Astrocyte of the spinal cord (primary cell): Measurements from ENCODE around the gene AHNAK2.

Experiments used
- DNase-seq: peaks from one replicate; pipeline ENCODE4 v3.0.0; 2011; ENCODE audit warnings: low read depth, low spot score
- H3K4me3 ChIP-seq: 2 replicates; pipeline ENCODE4 v1.5.1; 2011; ENCODE audit warnings: low read depth, mild to moderate bottlenecking, low read length, moderate library complexity
- in situ Hi-C: cut with HindIII; loops from 2 replicates; pipeline ENCODE4 v1.10.0; 2017; ENCODE audit warnings: low sequenced_read_pairs
- TF ChIP-seq, protein P1 (sequence below): IDR thresholded peaks from 2 replicates; pipeline ENCODE4 v1.5.1; 2012; ENCODE audit warnings: low read depth, mild to moderate bottlenecking, low read length, inconsistent platforms

Gene AHNAK2

DNA sequence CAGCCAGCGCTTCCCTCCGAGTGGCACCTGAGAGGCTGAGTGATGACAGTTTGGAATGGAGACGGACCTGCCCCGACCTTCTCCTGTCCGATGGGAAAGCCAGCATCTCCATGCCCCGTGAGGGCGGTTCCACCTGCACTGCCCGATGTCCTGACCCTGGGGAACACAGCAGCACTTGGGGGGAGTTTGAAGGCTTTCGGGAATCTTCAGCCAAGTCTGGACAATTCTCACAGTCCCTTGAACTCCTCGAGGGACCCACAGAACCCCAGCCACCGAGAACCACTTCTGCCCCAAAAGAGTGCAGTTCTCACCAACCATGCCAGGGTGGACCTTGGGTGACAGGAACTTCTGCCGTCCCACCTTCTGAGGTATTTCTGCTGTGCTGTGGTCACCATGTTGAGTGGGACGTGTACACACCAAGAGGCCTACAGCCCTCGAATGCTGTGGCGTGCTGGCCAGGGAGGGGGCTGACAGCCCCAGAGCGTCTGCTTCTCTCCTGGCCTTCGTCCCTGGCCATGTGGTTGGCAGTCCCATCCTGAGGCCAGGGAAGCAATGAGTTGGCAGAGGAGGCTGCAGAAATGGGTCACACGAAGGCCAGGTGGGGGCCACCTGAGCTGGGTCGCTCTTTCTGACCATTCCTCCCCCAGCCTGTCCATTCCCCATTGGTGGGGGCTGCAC lies 8.5 kb upstream of the AHNAK2 start:
- TF ChIP-seq, protein P1, sequence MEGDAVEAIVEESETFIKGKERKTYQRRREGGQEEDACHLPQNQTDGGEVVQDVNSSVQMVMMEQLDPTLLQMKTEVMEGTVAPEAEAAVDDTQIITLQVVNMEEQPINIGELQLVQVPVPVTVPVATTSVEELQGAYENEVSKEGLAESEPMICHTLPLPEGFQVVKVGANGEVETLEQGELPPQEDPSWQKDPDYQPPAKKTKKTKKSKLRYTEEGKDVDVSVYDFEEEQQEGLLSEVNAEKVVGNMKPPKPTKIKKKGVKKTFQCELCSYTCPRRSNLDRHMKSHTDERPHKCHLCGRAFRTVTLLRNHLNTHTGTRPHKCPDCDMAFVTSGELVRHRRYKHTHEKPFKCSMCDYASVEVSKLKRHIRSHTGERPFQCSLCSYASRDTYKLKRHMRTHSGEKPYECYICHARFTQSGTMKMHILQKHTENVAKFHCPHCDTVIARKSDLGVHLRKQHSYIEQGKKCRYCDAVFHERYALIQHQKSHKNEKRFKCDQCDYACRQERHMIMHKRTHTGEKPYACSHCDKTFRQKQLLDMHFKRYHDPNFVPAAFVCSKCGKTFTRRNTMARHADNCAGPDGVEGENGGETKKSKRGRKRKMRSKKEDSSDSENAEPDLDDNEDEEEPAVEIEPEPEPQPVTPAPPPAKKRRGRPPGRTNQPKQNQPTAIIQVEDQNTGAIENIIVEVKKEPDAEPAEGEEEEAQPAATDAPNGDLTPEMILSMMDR: no peak
- H3K4me3 ChIP-seq: peak overlapping the region; percentile 64
- DNase-seq: no peak
- in situ Hi-C loops: no loop called here

DNA sequence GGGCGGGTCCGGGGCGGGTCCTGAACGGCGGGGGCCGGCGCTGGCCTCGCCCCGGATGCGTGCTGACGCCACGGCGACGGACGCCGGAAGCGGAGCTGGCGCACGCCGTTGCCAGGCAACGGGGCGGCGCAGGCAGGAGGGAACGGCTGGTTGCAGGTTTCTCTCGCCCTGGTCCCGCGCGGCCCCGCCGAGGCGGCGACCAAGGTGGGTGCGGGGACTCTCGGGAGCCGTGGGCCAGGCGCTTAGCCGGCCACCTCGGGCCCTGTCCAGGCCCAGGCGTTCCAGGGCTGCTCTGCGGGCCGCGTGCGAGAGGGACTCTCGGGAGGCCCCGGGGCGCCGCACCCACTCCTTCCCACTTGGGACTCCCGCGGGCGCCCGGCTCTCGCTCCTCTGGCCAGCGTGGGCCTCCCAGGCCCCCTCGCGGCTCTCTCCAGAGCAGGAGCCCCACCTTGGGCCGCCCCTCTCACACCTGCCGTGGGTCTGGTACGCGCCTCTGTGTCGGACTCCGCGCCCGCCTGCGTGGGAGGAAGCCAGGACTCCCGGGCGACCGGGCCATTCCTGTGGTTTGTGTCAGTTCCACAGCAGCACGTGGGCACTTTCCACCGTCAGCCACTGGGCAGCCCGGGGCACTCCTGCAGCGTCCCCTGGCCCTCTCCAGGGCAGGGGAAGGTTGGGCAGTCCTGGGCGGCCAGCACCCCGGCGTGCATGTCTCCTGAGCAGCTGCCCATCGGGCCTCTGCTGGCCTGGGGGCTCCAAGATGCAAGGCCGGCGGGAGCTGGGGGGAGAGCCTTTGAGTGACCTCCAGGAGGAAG lies 7.7 kb upstream of the AHNAK2 start, which contains the start of gene CLBA1:
TSS of gene CLBA1 (plus strand) at position 114 of the 812 bp plus-strand sequence. CDS start at position 758, 644 bp downstream.
- peak; percentile 90 for DNase-seq
- H3K4me3 ChIP-seq: peak within 1 kb of the TSS; percentile 64
- TF ChIP-seq, protein P1: no peak
- in situ Hi-C loops: no loop called here

DNA sequence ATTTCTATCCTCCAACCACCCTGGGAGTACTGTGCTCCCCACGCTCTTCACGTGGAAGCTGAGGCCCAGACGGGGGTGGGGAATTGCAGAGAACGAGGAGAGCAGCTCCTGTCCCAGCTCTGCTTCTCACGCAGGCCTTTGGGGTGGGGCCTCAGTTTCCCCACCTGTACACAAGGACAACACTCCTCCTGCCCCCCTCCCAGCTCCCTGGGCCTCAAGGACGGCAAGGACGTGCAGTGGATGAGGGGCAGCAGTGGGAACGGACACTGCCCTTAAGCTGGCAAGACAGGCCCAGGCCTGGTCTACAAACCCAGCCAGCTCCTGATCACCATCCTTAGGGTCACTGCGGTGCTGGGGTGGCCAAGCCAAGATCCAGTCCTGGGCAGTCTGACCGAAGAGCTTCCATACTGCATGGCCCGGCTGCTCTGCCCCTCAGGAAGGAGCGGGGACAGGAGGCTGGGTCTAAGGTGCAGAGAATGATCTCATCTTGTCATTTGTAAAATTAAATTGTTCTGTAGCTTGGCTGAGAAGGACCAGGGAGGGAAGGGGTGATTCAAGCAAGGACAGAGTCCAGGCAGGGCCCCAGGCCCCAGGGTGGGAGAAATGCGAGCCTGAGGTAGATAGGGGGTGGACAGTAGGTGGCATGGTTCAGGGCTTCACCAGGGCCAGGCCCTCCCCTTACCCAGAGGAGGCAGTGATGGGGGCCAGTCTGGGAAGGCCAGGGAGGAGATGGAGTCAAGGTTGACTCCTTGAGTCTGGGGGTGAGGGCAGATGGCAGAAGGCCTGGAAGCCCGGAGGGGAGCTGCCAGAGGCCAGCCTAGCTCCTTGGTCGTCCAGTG lies 6.1 kb upstream of the AHNAK2 start:
- in situ Hi-C loops: no loop called here
- DNase-seq: no peak

DNA sequence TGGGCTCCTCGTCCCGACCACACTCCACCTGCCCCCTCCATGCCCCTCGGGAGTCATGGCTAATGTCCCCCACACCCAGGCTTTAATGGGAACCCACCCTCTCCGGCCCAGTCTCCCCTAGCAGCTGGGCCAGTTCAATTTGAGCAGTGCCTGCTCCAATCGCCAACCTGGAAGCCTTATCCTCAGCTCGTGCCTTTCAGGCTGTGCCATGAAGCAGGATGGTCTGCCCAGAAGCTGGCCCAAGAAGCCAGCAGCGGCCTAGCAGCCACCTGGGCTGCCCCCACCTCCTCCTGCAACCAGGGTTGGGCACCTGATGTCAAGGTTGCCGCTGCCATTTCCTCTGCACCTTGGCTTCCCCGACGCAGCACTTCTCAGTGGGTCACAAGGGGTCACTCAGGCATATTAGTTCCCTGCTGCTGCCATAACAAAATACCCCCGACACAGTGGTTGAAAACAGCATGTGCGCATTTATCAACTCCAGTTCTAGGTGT lies 5.1 kb upstream of the AHNAK2 start:
- TF ChIP-seq, protein P1: no peak
- in situ Hi-C loops: no loop called here
- DNase-seq: no peak
- no peak overlapping the region for H3K4me3 ChIP-seq

More for the DNA sequence above, 6.1 kb upstream of the AHNAK2 start:
- TF ChIP-seq, protein P1: no peak
- no peak overlapping the region for H3K4me3 ChIP-seq

DNA sequence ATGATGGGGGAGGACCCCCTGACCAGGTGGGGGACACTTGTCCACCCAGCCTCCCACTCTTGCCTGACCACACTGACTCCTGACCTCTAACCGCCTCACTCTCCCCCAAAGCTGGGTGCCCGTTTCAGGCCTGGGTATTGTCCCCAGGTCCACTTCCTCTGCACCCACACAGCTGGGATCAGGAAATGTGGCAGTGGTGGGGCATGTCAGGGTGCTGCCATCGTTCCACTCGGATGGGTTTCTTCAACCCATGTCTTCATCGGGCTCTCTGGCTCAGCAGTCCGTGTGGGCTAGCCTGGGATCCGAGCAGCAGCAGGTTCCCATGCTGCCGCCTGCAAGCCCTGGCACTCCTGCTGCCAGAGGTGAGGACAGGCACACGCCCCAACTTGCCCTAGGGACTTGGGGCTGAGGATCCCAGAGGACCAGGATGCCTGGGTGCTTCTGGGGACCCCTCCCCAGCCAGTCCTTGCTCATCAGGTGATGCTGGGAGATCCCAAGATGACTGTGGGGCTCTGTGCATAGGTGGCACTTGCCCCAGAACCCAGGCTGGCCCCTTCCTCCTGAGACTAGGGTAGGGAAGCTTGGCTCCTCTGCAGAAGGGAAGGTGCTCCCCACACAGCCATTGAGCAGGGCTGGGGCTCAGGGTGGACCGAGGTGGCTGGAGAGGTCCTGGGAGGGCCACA lies 4.5 kb upstream of the AHNAK2 start:
- TF ChIP-seq, protein P1: no peak
- in situ Hi-C loops: no loop called here
- DNase-seq: no peak

More for the DNA sequence above, 4.5 kb upstream of the AHNAK2 start:
- no peak overlapping the region for H3K4me3 ChIP-seq
